Suprapubic skin (tissue), 4 donors: ENCODE data around the gene KRT78.

Experiments
- CTCF ChIP-seq, 2 donors: fragments of 200-600 bp in 1 of 2; fragments of 450-650 bp in 1 of 2; sonication (generic) in 1 of 2; IDR thresholded peaks; one replicate each; pipeline ENCODE4 v1.5.1; 2016 to 2019; ENCODE audit warnings: antibody characterized with exemption in 2 of 2, mild to moderate bottlenecking in 1 of 2, moderate library complexity in 1 of 2
- EP300 ChIP-seq: sonication (generic); formaldehyde crosslinking; IDR thresholded peaks from one replicate; pipeline ENCODE4 v1.6.1; 2017; ENCODE audit warnings: antibody characterized with exemption
- POLR2A ChIP-seq, 2 donors: fragments of 450-650 bp; IDR thresholded peaks; one replicate each; pipeline ENCODE4 v1.6.1; 2017; ENCODE audit warnings: antibody characterized with exemption in 2 of 2, mild to moderate bottlenecking in 2 of 2, moderate library complexity in 2 of 2
- POLR2AphosphoS5 ChIP-seq, 3 donors: sonication (generic); formaldehyde crosslinking; IDR thresholded peaks; one replicate each; pipeline ENCODE4 v1.6.1; 2017; ENCODE audit warnings: antibody characterized with exemption in 3 of 3

DNA sequence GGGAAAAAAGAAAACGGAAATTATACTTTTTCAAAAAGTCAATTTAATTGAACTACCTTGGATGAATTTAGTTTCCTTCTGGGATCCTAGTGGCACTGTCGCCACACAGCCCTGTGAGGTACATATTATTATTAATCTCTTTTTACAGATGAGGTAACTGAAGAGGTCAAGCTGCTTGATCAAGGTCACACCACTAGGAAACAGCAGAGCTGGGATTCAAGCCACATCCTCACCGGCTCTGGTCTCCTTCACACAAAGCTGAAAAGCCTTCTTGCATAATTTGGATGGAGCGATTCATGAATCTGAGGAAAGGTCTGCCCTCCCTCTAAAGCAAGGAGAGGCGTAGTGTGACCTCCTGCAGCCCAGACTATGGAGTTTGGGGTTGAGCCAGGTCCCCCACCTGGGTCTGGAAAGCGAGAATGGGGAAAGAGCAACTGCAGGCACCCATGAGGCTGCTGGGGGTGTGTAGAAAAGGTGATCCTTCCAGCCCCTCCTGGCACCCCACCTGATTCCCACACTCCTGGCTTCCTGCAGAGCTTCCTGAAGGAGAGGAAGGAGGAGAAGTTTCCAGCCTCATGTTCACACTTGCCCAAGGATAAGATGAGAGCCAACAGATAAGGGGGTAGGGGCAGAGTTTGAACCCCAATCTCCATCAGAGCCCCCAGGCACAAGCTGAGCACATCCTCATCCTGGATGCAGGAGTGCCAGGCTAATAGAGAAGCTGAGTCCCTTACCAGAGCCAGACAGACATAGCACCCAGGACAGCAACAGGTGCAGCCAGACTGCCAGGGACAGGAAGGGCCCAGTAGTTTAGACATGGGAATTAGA lies 10.8 kb downstream of the KRT78 start:
- TF ChIP-seq POLR2A (IDR thresholded peaks at IDR 0.05): no peak
- TF ChIP-seq CTCF (IDR thresholded peaks at IDR 0.05): no peak
- TF ChIP-seq POLR2AphosphoS5 (IDR thresholded peaks at IDR 0.05): no peak
- no peak for TF ChIP-seq EP300
